Measurements from ENCODE around the gene CAPS. TPM values are rescaled to one million over a fixed set of nuclear protein-coding genes. Genes with fewer than 3 reads are reported as not detected.
"Not testable (repeated sequence)": the region's sequence is repeated elsewhere in the genome, so short reads cannot be mapped to it uniquely, and the experiment has no call there.

Gene CAPS
- total RNA-seq, 1 donor from 2014 or later: 5.3 TPM

DNA sequence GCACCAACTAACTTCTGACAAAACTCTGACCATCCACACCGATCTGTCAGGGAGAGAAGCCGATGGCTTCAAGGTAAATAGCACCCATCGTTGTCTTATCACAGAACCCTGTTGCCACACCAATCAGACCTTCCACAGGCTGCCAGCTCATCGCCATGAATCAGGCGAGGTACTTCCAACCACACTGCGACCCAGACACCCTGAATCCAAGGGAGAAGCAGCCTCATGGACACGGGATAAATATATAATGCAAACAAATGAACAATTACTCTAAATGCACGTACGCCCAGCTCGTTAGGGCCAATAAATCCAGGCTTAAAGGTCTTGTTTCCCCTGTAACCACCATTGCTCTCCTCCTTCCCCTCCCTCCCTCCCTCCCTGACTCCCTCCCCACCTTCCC is 43.1 kb downstream of the CAPS start:
- no peak for DNase-seq

DNA sequence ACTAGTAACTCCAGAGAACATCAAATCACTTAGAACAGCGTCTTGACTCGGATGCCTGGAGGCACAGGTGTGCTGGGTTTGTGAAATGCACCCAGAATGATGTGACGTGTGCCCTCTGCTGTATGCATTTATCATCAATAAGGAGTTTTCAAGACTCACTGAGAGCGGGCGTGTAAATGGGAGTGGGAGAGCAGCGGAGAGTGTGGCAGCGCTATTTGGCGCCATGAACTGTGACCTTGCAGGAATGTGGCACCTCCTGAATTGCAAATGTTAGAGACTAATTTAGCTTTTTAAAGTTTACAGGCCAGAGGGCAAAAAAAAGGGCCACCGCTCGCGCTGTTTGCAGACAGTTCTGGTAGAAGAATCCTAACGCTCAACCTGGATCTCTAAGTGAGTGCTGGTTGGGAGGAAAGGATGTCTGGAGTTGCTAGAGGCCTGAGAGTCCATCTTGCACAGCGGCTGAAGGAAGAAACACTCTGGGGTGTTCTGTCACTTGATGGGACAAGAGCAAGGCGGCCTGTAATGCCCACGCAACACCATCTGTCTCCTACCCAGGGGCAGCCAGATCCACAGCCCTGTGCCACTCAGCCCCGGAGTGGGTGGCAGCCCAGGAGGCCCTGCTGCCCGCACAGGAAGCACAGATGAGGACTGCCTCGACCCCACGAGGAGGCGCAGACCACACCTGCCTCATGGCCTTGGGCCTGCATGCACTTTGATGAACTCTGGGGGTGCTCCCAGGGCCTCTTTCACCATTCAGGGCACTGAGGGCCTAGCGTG is 44.2 kb downstream of the CAPS start:
- DNase-seq: no peak

DNA sequence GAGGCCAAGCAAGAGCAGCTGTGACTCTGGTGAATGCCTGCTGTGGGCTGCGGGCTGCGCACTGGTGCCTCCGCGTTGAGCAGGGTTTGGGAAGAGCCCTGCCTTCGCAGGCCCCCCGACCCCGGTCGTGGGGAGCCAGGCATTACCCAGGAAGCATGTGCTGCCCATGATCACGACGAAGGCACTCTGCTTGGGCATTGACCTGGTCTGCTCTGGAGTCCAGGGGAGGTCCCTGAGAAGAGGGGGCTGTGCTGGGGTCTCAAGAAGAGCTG is 44.7 kb downstream of the CAPS start:
- DNase-seq: no peak

DNA sequence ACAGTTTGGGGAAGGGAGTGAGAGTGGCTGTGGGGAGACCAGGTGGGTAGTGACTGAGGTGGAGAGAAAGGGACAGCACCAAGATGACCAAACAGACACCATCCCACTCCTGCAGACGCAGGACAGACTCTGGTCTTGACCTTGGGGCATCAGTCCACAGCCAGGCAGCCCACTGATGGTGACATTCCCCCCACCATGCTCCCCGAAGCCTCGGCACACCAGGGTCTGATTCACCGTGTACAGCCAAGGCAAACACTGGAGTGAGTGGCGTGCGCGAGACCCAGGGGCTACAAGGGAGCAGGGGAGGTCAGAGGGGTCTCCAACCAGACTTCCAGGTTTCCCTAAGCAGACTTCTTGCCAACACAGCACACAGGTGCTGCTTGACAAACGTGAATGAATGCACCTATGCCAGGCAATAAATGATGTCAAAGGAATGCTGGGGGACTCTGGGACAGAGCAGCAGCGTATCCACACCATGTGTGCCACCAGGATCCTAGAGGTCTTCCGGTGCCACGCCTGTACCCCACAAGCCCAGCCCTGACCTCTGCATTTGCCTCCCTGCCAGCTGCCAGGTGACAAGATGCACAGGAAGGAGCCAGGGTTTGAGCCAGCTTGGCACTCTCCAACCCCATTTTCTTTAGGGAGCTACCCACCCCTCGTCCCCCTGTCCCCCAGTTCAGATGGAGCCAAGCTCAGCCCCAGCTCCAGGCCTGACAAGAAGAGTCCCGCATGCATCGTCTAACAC is 45.4 kb downstream of the CAPS start:
- no peak for DNase-seq

DNA sequence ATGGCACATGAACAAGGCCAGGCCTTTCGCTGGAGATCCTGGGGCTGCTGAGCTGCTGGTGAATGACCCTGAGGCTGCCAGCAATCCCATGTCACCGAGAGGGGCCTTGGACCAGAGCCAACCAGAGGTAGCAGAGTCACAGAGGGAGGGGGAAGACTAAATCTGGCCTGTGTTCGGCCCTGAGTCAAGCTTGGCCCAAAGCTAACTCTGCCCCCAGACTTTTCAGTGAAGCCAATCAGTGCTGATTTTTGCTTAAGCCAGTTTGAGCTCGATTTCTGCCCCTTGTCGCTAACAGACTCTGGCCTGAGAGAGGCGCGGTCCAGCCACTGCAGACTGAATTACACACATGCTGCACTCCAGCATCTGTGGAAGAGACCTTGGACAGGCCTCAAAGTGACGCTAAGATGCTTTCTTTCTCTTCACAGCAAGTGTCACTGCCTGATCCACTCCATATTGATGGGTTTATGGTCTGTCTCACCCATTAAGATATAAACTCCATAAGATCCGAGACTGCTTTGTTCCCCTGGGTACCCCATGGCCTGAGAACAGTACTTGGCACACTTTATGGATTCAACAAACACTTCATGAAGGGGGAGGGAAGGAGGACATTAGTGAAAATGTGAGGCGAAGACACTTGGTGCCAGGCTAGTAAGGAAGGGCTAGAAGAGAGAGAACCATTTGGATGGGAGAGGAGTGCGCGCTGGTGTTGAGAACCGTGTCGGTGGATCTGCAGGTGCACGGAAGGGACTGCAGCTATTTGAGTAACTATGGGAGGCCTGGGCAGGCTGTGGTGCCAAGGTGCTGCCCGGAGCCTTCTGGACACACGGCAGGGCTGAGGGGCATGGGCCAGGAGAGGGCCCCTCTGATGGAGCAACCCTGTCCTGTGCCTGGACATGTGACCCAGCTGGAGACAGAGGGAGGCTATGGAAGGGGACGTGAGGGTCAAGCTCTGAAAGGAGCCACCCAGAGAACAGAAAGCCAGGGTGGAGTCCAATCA is 46.2 kb downstream of the CAPS start:
- no peak for DNase-seq

DNA sequence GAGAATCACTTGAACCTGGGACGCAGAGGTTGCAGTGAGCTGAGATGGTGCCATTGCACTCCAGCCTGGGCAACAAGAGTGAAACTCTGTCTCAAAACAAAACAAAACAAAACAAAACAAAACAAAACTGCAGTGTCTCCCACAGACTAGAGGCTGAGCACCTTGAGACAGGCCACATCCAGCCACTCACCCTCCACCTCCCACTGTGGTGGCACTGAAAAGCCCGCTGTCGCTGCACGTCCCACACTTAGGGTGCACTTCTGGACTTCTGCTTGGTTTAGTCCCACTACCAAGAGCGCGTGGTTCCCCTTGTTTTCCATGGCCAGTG is 47.6 kb downstream of the CAPS start:
- DNase-seq: not testable (repeated sequence)

DNA sequence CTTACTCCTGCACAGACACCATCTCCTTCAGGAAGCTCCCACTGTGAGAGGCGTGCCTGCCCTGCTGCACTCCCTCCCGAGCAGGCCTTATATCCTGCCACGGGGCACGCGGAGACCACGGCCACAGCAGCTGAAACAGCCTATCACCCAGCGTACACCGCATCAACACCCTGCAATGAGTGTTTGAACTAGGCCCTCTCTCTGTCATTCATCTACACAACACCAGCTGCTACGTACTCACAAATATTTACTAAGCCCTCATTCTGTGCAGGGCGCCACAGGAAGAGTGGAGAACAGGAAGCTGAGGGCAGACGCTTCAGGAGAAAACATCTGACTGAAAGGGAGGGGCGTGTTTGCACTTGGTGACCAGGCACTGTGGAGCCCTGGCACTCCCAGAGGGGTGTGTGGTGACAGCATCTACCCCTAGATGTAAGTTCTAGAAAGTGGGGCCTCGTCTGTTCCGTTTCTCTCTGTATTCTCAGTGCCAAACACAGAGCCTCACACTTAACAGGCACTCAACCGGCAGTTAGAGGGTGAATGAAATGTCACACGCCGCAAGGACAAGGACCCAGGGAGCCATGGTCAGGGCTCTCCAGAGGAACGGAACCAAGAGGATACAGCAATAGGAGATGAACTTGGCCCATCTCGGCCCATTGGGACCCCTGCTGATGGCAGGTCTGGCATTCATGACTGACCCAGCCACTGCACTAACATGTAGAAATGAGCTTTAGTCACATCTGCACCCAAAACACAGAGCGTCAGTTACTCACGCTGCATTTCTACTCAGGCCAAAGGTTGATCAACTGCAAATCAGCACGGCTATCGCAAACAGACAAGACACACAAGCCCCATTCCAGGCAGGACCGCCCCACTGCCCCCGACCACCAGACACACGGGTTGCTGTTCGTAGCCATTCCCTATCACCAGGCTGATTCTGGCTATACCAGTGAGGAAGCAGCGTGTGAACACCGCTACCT is 48.2 kb downstream of the CAPS start:
- DNase-seq: no peak

DNA sequence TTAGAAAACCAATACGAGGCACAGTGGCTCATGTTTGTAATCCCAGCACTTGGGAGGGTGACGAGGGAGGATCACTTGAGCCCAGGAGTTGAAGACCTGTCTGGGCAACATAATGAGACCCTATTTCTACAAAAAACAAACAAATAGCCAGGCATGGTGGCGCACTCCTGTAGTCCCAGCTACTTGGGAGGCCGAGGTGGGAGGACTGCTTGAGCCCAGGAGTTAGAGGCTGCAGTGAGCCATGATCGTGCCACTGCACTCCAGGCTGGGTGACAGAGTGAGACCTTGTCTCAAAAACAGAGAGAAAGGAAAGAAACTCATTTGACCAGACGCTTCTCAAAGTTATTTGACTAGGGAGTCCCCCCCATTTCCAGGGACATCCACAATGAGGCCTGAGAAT is 49.2 kb downstream of the CAPS start:
- not testable (repeated sequence) for DNase-seq

DNA sequence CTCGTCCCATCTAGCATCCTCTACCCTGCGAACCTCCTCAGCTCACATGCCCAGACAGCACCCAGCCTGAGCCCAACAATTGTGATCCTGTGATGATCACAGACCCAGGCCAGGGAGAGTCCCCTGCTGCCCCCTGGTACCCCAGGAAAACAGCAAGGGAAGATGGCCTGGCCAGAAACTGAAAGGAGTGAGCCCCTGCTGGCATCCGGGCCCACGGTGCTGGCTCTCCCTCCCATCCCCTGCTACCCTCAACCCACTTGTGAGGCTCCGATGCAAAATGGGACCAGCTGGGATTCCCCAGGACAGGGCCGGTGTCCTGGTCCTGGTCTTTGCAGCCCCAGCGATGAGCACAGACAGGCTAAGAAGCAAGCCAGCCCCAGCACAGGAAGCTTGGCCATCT is 49.8 kb downstream of the CAPS start:
- DNase-seq: no peak

DNA sequence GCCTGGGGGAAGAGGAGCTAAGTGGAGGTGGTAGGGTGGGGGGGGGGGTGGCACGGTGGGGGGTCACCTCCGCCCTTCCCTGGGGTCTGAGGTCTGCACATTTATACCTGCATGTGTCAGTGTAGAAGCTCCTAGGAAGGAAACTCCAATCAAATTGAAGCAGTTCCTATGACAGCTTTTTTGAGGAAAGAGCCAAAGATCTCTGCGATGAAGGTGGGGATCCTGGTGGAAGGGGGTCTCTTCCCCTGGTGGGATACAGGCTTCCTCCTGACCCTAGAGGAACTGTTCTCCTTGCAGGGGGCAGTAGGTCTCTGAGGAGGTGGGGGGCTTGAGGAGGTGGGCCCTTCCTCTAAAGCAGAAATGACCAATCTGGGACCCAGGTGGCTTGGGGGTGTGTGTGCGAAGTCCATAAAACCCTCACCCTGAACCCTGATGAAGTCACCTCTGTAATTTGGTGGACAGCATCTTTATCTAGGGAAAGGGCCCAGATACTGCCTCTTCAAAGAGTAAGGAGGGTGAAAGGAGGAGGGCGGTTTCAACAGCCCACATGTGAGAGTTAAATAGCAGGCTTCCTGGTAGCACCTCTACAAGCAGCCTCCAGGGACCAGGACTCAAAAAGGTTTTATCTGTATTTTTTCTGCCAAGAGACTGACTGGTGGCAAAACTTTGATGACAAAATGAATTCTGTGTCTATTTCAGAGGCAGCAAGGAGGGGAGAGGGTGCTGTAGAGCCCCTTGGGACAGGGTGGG is 50.9 kb downstream of the CAPS start:
- DNase-seq: no peak

Other genes with a start within 250 kb of the CAPS start
- 25.2 TPM for gene MICOS13, start 233.7 kb upstream of the CAPS start, total RNA-seq
- 2.4 TPM for gene HSD11B1L, start 233.2 kb upstream of the CAPS start, total RNA-seq
- 331 TPM for gene RPL36, start 224.0 kb upstream of the CAPS start, total RNA-seq
- 30.7 TPM for gene LONP1, start 194.1 kb upstream of the CAPS start, total RNA-seq
- gene CATSPERD, start 193.6 kb upstream of the CAPS start, total RNA-seq: not detected
- 0.30 TPM for gene PRR22, start 129.5 kb upstream of the CAPS start, total RNA-seq
- gene DUS3L, start 123.1 kb upstream of the CAPS start, total RNA-seq: 16.7 TPM
- gene NRTN, start 109.2 kb upstream of the CAPS start, total RNA-seq: 2.2 TPM
- 0.20 TPM for gene FUT6, start 74.6 kb upstream of the CAPS start, total RNA-seq
- 0.30 TPM for gene FUT3, start 62.8 kb upstream of the CAPS start, total RNA-seq
- gene FUT5, start 43.7 kb upstream of the CAPS start, total RNA-seq: not detected
- gene NDUFA11, start 10.5 kb upstream of the CAPS start, total RNA-seq: 69.7 TPM
- 4.6 TPM for gene VMAC, start 9.4 kb upstream of the CAPS start, total RNA-seq
- gene RANBP3, start 63.9 kb downstream of the CAPS start, total RNA-seq: 36.9 TPM
- 7.2 TPM for gene RFX2, start 196.2 kb downstream of the CAPS start, total RNA-seq
- 0.20 TPM for gene ACSBG2, start 221.4 kb downstream of the CAPS start, total RNA-seq